Measurements from ENCODE around the gene OTUB1. TPM values are rescaled to one million over a fixed set of nuclear protein-coding genes. Genes with fewer than 3 reads are reported as not detected.

Gene OTUB1
- total and polyA plus RNA-seq, 2 donors from 2014 or later, result 69.0 to 118 TPM

DNA sequence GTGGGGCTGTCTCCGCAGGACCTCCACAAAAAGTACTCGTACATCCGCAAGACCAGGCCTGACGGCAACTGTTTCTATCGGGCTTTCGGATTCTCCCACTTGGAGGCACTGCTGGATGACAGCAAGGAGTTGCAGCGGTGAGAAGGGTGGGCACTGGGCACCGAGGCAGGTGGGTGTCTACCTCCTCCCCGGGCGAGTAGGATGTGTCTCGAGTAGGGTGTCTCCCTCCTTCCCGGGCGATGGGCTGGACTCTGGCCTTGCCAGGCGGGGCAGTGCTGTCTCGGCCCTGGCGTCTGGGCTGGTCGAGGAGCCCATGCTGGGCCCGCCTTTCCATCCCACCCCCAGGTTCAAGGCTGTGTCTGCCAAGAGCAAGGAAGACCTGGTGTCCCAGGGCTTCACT is 10.3 kb downstream of the OTUB1 start:
- no peak overlapping the region for H3K9ac ChIP-seq (ENCODE audit: low read length in 3 of 3)
- no peak overlapping the region for H3K27ac ChIP-seq (ENCODE audit: low read depth in 2 of 2, low read length in 2 of 2)
- peak in 1 of 5 donors; percentile 74 for DNase-seq
- peaks cover 0 to 10% (median 7%) of the 10 kb centered on the region in 3 donors for H3K36me3 ChIP-seq (ENCODE audit: control insufficient read depth in 2 of 3, insufficient read depth in 3 of 3, low read length in 3 of 3)
- TF ChIP-seq, protein P1, sequence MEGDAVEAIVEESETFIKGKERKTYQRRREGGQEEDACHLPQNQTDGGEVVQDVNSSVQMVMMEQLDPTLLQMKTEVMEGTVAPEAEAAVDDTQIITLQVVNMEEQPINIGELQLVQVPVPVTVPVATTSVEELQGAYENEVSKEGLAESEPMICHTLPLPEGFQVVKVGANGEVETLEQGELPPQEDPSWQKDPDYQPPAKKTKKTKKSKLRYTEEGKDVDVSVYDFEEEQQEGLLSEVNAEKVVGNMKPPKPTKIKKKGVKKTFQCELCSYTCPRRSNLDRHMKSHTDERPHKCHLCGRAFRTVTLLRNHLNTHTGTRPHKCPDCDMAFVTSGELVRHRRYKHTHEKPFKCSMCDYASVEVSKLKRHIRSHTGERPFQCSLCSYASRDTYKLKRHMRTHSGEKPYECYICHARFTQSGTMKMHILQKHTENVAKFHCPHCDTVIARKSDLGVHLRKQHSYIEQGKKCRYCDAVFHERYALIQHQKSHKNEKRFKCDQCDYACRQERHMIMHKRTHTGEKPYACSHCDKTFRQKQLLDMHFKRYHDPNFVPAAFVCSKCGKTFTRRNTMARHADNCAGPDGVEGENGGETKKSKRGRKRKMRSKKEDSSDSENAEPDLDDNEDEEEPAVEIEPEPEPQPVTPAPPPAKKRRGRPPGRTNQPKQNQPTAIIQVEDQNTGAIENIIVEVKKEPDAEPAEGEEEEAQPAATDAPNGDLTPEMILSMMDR (IDR thresholded peaks at IDR 0.05; ENCODE audit: borderline replicate concordance, extremely low read depth, insufficient read depth), result no peak
- H3K27me3 ChIP-seq (ENCODE audit: control insufficient read depth, insufficient read depth, low read length), result no peaks in the 10 kb centered on the region
- intact Hi-C loops (cut with DNase I), result no loop called here
- peaks cover 0 to 8% (median 0%) of the 10 kb centered on the region in 3 donors for H3K4me1 ChIP-seq (ENCODE audit: control insufficient read depth in 2 of 3, insufficient read depth in 2 of 3, low read depth in 1 of 3, low read length in 3 of 3)
- no peaks in the 10 kb centered on the region for H3K9me3 ChIP-seq (ENCODE audit: control insufficient read depth in 2 of 3, insufficient read depth in 1 of 3, low read length in 3 of 3)
- H3K4me3 ChIP-seq (ENCODE audit: low read length in 3 of 3), result no peak overlapping the region
- FAIRE-seq, result no peak

DNA sequence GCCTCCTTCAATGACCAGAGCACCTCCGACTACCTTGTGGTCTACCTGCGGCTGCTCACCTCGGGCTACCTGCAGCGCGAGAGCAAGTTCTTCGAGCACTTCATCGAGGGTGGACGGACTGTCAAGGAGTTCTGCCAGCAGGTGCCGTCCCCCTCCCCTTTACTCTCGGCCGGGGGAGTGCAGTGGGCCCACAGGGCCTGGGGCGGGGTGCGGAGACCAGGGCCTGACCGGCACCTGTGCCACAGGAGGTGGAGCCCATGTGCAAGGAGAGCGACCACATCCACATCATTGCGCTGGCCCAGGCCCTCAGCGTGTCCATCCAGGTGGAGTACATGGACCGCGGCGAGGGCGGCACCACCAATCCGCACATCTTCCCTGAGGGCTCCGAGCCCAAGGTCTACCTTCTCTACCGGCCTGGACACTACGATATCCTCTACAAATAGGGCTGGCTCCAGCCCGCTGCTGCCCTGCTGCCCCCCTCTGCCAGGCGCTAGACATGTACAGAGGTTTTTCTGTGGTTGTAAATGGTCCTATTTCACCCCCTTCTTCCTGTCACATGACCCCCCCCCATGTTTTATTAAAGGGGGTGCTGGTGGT is 11.0 kb downstream of the OTUB1 start:
- Histone ChIP-seq H3K9ac (ENCODE audit: low read length in 3 of 3) (no peak overlapping the region), H3K4me3 (ENCODE audit: low read length in 3 of 3) (no peak overlapping the region), H3K4me1 (ENCODE audit: control insufficient read depth in 2 of 3, insufficient read depth in 2 of 3, low read depth in 1 of 3, low read length in 3 of 3) (peaks cover 0 to 14% (median 0%) of the 10 kb centered on the region in 3 donors), H3K27me3 (ENCODE audit: control insufficient read depth, insufficient read depth, low read length) (no peaks in the 10 kb centered on the region), H3K27ac (ENCODE audit: low read depth in 2 of 2, low read length in 2 of 2) (no peak overlapping the region), H3K36me3 (ENCODE audit: control insufficient read depth in 2 of 3, insufficient read depth in 3 of 3, low read length in 3 of 3) (peaks cover 0 to 8% (median 7%) of the 10 kb centered on the region in 3 donors), H3K9me3 (ENCODE audit: control insufficient read depth in 2 of 3, insufficient read depth in 1 of 3, low read length in 3 of 3) (no peaks in the 10 kb centered on the region)
- FAIRE-seq (no peak), DNase-seq (peak in 1 of 5 donors; percentile 69)
- TF ChIP-seq, protein P1 (IDR thresholded peaks at IDR 0.05; ENCODE audit: borderline replicate concordance, extremely low read depth, insufficient read depth), result no peak
- intact Hi-C loops (cut with DNase I), result no loop called here

DNA sequence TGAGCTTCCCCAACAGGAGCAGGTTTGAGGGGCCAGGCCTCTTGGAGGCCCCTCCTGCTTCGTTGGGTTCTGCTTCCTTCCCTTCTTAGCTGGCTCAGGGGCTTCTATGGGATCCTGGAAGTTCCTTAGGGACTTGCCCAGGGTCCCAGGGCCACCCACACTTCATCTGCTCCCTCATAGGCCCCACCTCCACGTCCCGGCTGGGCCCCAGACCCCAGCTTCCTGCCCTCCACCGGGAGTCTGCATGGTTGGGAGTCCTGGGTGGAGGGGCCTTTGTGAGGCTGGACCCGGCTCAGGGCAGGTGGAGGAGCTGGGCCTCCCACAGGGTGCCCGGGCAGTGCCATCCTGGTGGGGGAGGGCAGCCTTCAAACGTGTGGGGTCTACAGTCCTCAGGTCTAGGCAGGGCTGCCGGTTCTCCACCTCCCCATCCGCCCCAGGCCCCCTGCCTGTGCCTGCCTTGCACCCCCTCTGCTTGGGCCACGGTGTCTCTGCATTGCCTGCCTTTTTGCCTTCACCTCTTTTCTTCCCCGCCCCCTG is 11.6 kb downstream of the OTUB1 start:
- no peak for FAIRE-seq
- intact Hi-C loops (cut with DNase I), result no loop called here
- DNase-seq, result peak in 1 of 5 donors; percentile 60
- Histone ChIP-seq H3K9ac (ENCODE audit: low read length in 3 of 3) (no peak overlapping the region), H3K4me1 (ENCODE audit: control insufficient read depth in 2 of 3, insufficient read depth in 2 of 3, low read depth in 1 of 3, low read length in 3 of 3) (peaks cover 0 to 21% (median 0%) of the 10 kb centered on the region in 3 donors), H3K36me3 (ENCODE audit: control insufficient read depth in 2 of 3, insufficient read depth in 3 of 3, low read length in 3 of 3) (peaks cover 0 to 8% (median 7%) of the 10 kb centered on the region in 3 donors), H3K4me3 (ENCODE audit: low read length in 3 of 3) (no peak overlapping the region), H3K27me3 (ENCODE audit: control insufficient read depth, insufficient read depth, low read length) (no peaks in the 10 kb centered on the region), H3K9me3 (ENCODE audit: control insufficient read depth in 2 of 3, insufficient read depth in 1 of 3, low read length in 3 of 3) (no peaks in the 10 kb centered on the region), H3K27ac (ENCODE audit: low read depth in 2 of 2, low read length in 2 of 2) (no peak overlapping the region)
- TF ChIP-seq, protein P1 (IDR thresholded peaks at IDR 0.05; ENCODE audit: borderline replicate concordance, extremely low read depth, insufficient read depth), result no peak
